ENCODE results near the gene AASS.
"Not testable (repeated sequence)": the region's sequence is repeated elsewhere in the genome, so short reads cannot be mapped to it uniquely, and the experiment has no call there.

AASS gene

DNA sequence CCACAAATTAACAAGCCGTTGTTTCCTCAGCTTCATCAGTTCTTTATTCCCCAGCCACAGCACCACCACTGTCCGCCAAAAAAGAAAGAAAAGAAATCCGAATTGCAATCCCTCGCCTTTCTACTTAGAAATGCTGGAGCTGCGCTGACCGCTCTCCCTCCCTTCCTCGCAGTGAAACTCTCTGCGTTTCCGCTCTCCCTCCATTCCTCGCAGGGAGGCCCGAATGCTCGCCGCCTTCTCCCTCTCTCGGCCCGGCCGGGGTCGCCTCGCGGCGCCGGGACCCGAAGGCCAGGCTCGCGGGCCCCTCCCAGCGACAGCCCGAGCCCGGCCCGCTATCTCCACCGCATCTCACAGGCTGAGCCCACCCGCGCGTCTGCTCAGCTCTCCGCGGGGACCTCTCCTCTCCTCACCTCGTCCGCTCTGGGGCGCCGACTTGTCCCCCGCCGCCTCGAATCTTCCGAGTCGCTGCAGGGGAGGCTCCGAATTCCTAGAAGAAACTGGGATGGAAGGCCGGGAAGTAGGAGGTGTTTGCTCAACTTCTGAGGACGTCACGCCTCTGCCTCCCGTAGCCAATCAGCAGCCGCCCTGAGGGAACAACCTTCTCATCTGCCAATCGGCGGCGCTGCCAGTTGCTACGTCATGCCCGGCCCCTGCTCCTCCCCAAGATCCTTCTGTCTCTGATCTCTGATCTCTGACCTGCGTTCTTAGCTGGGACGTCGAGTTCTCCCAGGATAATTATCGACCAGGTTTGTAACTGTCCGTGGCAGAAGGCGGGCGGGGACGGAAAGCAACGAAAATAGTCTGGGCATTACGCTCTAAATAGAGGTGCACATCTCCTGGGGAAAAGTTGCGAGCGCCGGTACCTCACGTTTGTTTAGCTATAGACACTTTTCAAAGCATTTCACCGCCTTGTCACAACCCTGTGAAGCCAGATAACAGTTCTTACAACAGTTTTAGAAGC lies at the start of gene AASS:
AASS (minus strand) TSS at position 499 of the 961 bp plus-strand sequence. CDS start 10,523 bp downstream, outside the sequence.
- peak; percentile 69 for DNase-seq (ENCODE audit: low spot score)

DNA sequence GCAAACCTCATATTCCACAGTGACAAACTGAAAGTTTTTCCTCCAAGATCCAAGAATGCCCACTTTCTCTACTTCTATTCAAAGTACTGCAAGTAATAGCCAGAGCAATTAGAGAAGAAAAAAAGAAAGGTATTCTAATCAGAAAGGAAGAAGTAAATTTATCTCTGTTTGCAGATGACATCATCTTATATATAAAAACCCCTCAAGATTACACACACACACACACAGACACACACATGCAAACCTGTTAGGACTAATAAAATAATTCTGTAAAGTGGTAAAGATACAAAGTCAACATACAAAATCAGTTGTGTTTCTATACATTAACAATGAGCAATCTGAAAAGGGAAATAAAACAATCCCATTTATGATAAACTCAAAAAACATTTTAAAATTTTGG lies 44.7 kb upstream of the AASS start:
- no peak for DNase-seq (ENCODE audit: low spot score)

DNA sequence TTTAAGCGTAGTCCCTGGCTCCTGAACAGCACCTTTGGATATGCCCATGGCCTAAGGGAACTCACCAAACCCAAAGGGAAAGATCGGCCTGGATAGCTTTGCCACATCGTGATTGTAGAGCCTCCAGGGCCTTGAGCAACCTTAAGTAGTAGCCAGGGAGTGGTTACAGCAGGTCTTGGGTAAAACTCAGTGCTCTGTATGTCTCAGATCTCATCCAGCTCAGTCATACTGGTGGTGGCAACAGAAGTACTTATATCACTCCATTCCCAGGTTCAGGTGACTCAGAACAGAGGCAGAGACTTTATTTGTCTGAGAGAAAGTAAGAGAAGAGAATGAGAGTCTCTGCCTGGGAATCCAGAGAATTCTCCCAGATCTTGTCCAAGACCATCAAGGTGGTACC lies 39.1 kb upstream of the AASS start:
- DNase-seq (ENCODE audit: low spot score), result no peak

DNA sequence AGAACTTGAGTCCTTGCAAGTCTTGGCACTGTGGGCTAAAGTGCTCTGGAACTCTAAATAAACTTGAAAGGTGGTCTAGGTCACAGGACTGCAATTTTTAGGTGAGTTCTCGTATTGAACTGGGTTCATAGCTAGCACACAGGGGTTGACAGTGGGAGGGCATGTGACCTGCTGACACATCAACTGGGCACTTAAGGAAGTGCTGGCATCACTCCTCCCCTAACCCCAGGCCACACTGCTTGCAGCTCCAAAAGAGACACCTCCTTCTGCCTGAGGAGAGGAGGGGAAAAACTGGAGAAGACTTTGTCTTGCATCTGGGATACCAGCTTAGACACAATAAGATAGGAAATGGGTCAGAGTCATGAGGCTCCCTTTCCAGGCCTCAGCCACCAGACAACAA lies 38.0 kb upstream of the AASS start:
- DNase-seq (ENCODE audit: low spot score), result no peak

DNA sequence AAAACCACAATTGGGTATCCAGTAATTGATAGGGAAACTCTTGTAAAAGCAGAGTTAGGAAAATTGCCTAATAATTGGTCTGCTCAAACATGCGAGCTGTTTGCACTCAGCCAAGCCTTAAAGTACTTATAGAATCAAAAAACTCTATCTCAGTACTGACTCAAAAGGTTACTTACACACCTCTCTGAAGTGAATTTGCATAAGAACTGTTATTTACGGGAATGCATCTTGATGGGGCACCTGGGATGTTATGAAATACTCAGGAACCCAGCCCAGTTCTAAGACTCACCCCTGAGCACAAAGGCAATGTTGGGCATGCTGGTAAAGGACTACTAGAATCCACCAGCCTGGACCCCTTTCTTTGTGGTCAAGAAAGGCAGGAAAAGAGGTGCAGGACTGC lies 28.1 kb upstream of the AASS start:
- DNase-seq (ENCODE audit: low spot score), result not testable (repeated sequence)

- DNase-seq (ENCODE audit: low spot score), result no peak
These were observed 22.7 kb upstream of the AASS start for GRCh38 chr7:122166740-122167139.

DNA sequence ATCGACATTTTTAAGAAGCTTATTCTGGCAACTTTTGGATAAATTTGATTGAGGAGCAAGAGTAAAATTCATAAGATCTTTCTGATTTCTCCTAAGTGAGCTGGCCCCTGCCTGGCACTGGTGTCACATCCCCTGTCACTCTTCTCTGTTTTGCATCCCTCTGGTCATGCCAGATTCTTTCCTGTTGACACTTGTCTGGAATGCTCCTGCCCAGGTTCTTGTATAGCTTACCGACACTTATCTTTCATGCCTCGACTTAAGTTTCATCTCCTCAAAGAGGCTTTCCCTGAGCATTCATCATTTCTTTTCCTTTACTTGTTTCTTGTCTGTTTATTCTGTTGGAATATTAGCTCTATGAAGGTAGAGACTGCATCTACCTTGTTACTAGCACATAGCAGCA lies 22.2 kb upstream of the AASS start:
- DNase-seq (ENCODE audit: low spot score), result no peak

DNA sequence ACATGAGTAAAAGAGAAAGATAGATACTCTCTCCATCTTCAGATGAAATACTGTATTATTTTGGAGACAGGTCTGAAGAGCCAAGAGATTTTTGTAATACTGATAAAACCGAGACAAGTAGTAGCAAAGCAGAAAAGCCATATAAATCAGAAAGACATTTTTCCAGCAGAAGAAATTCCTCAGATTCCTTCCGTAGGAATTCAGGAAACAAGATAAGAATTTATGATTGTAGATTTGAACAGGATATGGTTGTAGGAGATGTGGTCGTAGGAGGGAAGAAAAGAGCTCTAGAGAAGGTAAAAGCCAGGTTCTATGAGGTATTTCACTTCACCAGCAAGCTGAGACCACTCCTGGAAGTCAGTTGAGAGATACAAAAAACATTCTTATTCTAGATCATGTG lies 17.6 kb upstream of the AASS start:
- DNase-seq (ENCODE audit: low spot score), result no peak

- DNase-seq (ENCODE audit: low spot score), result no peak
These were observed 11.5 kb upstream of the AASS start for GRCh38 chr7:122155566-122155965.

DNA sequence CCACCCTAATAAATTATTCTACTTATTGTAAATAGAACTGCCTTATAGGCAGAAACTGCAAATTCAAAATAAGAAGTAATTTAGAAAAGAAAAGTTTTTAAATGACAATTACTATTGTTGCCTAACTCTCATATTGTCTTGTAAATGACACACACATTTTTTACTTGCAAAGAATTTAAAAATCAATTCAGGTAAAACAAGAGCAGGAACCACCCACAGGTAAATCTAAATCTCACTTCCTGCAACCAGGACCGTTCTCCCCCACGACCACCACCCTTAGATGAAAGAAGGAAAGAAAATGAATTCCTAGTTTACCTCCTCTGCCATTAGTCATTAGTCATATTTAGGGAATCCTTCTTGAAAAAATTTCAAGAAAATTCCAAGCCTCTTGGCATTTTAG lies 4.8 kb upstream of the AASS start:
- DNase-seq (ENCODE audit: low spot score), result no peak

DNA sequence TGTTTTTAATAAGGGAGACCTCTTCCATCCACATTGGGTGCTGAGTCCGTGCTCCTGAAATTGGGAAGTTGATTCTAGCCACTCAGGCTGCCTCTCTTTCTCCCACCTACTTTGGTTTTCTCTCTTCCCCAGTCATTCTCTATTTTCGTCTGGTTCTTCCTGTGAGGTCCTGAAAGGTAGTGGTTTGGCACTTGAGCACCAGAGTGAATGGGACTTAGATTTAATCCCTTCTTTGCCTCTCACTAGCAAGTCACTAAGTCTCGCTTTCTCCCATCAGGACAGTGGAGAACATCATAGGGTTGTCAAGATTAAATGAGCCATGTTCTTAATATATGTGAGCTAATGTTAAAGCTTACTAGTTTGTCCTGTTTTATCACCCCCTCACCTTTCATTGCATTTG lies 4.0 kb upstream of the AASS start:
- no peak for DNase-seq (ENCODE audit: low spot score)

DNA sequence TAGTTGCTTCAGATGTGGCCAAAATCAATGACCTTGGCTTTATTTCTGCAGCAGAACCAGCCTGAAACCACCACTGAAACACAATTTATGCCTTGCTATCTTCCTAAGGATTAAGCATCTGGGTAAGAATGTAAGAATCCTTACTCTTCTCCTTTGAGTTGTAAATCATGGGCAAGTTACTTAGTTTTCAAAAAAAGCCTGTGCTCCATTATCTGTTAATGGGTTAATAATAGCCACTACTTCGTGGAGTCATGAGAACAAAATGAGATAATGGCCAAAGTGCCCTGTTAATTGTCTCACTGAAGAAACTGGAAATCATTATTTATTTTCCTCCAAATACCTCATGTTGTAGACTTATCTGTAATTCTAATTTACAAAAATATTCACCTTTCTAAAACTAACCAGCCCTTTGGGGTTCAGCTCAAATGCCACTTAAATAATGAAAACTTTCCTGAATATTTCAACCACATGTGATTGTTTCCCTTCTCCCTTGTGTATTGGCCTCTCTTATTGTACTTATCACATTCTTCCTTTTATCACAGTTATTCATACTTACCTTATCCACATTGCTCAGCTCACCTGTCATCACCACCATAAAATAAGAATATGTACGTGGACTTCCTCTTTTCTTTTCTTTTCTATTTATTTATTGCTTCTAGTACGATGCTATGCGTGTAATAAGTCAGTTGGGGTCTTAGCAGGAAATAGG lies 2.0 kb upstream of the AASS start:
- no peak for DNase-seq (ENCODE audit: low spot score)

- DNase-seq (ENCODE audit: low spot score), result no peak
These were observed 686 bp downstream of the AASS start for GRCh38 chr7:122143376-122143750.

GRCh38 chr7:122140918-122141317 lies 3.1 kb downstream of the AASS start:
- DNase-seq (ENCODE audit: low spot score), result no peak

- no peak for DNase-seq (ENCODE audit: low spot score)
These were observed 6.6 kb downstream of the AASS start for GRCh38 chr7:122137251-122138077.

DNA sequence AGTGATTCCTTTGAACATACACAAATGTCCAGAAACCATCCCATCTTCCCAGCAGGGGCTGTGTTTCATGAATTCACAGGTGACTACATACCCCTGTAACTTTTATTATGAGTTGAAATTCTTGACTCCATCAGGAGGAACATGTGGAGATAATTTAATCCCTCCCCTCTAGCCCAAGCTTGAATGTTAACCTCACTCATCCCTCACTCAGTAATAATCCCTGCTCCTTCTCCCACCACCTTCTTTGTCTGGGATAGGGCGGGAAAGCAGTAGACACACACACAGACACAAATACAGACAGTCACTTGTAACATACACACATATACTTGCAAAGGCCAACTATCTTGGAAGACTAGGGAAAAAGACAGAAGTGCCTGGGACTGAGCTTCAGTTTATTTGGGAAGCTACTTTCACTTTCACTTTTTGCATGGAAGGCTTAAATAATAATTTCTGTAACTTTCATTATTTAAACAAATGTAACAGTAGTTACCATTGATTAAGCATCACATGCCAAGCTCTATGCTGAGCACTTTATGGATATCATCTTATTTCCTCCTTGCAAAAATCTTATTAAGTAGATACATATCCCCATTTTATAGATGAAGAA lies 7.3 kb downstream of the AASS start:
- DNase-seq (ENCODE audit: low spot score), result no peak

GRCh38 chr7:122136078-122136477 lies 8.0 kb downstream of the AASS start:
- no peak for DNase-seq (ENCODE audit: low spot score)

- DNase-seq (ENCODE audit: low spot score), result no peak
These were observed 8.8 kb downstream of the AASS start for GRCh38 chr7:122135275-122135674.

DNA sequence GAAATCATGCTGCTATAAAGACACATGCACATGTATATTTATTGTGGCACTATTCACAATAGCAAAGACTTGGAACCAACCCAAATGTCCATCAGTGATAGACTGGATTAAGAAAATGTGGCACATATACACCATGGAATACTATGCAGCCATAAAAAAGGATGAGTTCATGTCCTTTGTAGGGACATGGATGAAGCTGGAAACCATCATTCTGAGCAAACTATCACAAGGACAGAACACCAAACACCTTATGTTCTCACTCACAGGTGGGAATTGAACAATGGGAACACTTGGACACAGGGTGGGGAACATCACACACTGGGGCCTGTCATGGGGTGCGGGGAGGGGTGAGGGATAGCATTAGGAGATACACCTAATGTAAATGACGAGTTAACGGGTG lies 9.3 kb downstream of the AASS start:
- not testable (repeated sequence) for DNase-seq (ENCODE audit: low spot score)

GRCh38 chr7:122133477-122133876 lies 10.6 kb downstream of the AASS start:
- DNase-seq (ENCODE audit: low spot score), result no peak

- DNase-seq (ENCODE audit: low spot score), result no peak
These were observed 11.7 kb downstream of the AASS start for GRCh38 chr7:122132341-122132740.

DNA sequence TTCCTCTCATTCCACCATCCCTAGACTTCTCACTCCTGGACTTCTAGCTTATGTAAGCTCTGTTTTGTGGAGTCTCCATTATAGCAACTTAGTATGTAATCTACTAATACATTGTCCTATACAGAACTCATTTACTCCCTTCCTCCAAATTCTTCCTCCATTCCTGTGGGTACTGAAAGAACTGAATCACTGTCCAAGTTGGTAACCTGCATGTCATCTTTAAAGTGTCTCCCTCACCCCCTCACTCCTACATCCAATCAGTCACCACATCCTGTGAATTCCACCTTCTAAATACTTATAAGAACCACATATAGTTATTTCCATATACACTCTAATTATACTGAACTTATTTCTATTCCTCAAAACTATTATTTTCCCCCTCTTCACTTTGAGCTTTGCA lies 20.3 kb downstream of the AASS start:
- no peak for DNase-seq (ENCODE audit: low spot score)

Measured in CD4-positive, alpha-beta T cell treated with Interleukin-6 at 100 ng/mL for 8 hours (primary cell).